GM21825 (cell line): ENCODE data around the gene XXYLT1.
"Not testable (repeated sequence)": the region's sequence is repeated elsewhere in the genome, so short reads cannot be mapped to it uniquely, and the experiment has no call there.

Experiments
- ATAC-seq: cut with Tn5 transposase; IDR thresholded peaks from one replicate; pipeline ENCODE4 v1.9.1; 2021; ENCODE audit warnings: mild to moderate bottlenecking, moderate library complexity; ENCODE audit not compliant: unreplicated experiment

The XXYLT1 gene

DNA sequence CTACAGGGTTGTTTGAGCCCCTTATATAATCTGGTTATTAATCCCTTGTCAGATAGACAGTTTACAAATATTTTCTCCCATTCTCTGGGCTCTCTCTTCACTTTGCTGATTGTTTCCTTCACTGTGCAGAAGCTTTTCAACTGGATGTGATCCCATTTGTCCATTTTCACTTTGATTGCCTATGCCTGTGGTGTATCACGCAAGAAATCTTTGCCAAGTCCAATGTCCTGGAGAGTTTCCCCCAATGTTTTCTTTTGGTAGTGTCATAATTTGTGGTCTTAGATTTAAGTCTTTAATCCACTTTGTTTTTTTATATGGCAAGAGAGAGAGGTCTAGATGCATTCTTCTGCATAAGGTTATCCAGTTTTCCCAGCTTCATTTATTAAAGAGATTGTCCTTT is 40.7 kb downstream of the XXYLT1 start:
- no peak for ATAC-seq

- not testable (repeated sequence) for ATAC-seq
These were observed 42.1 kb downstream of the XXYLT1 start for GRCh38 chr3:195228886-195229285.

- no peak for ATAC-seq
These were observed 43.1 kb downstream of the XXYLT1 start for GRCh38 chr3:195227871-195228270.

DNA sequence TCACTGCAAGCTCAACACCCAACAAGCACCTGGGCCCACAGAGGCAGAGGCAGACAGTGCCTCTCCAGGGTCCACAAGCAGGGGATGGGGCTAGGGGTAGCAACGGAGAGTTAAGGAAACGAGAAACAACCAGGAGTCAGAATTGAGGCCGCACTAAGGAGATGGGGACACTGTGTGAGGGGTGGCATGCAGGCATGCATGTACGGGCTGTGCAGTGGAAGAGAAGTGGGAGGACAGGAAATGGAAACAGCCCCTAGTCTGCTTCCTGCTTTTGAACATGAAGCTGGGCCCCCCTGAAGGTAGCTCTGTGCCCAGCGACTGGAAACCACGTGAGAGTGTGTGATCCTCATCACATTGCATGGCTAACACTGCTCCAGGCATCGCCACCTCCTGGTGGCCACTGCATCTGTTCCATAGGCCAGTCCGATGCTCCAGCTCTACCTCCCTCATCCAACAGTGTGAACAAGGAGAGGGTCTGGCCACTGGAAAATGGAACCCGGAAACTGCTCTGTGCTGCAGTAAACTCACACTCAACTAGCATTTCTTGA is 44.0 kb downstream of the XXYLT1 start:
- ATAC-seq: no peak

DNA sequence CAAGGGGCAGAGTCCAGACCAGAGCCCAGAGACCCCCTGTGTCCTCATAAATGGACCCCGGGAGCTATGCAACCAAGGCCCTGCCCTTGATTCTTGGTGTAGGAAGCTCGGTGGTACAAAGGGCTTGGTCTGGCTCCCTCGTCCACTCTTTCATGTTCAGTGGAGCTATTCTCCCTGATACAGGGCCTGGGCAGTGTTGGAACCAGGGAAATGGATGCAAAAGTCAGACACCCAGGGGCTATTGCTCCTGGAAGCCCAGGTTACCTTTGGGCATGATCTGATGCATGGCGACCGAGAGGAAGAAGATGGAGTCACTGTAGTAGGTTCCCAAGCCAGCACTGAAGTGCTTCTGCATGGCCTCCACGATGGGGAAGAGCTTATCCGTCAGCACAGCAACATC is 44.5 kb downstream of the XXYLT1 start:
- ATAC-seq: no peak

GRCh38 chr3:195224980-195225580 is 45.9 kb downstream of the XXYLT1 start:
- ATAC-seq: no peak

DNA sequence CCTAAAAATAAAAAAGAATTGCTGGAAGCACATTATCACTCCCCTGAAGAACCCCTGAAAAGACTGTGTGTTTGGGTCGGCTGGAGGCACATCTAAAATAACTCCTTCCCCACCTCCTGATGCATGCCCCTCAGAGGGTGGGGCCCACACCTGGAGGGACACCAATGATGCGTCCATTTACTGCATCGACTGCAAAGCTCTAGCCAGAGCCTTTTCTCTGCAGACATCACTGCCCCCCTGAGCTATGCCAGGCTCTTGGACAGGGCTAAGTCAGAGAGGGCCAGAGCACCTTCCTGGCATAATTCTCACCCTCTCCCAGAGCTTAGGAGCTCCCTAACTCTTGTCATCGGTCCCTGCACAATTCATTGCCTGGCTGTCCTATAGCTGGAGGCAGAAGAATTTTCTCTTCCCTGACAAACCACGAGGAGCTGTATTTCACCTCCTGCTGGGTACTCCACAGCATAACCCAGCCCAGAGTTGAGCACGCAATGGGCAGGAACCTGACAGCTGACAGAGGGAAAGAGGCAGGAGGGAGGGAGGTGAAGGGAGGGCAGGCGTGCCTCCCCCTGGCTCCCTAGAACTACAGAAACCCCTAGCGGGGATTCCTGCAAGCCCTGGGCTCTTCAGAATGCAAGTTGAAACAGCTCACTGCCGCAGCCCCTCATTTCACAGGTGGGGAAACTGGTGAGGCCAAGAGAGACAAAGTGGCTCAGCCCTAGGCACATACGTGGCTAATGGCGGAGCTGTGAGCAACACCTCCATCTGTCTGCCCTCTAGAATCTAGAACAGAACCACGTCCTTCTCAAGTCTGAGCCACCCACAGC is 46.6 kb downstream of the XXYLT1 start:
- ATAC-seq: no peak

DNA sequence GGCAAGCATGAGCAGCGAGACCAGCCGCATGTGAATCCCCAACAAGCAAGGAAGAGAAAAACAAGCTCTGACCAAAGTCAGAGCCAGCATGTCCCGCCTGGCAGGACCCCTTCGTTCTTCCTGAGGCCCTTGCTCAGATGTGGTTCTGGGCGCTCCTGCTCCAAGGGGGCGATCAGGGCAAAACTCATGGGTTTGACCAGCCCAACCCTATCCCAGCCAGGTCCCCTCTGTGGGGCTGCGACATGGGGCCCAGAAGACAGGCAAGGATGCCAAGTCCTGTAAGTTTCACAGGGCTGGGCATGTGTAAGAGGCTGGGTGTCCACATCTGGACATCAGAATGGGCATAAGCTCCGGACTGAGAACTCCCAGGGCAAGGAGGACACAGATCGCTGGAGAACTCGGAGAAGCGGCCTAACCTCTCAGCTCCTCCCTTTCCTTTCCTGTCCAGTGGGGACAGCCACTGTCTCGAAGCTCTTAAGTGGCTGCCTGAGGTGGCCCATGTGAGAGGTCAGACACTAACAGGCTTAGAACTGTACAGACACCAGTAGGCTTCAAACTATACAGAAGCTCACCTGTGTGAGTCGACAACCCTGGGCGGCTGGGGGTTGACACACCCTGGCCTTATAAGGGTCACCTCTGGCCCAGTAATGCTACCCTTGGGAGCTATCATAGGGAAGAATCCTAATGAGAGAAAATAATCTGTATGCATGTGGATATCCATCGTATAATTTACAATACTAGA is 48.9 kb downstream of the XXYLT1 start:
- no peak for ATAC-seq

DNA sequence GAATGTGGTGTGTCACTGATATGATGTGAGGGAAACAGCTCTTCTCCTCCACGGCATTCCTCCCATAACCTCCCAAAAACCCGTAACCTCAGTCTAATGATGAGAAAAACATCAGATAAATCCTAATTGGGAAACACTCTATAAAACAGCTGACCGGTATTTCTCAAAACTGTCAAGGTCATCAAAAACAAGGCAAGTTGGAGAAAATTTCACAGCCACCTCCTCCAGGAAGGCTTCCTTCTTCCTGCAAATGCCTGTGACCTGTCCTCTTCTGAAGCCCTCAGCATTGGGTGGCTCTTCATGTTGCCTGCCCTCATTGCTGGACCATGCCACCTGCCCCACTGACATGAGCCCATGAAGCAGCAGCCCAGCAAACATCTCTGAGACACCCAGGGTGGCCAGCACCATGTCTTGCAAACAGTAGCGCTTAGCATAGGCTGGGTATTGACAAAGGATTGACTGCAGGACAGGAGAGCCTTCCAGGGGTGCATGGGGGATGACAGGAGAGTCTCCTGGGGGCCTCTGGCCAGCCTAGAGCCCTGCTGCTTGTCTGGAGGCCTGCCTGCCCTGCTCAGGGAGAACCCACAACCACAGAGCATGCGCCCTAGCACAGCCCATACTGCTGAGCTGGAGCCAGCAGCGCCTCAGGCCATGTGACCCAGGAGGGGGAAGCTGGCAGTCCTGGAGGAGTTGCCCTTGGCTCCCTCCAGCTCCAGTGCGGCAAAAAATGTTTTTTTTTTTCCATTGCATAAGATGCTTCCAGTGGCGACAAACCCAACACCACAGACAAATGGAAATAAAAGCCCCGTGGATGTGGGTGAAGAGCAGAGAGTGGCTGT is 49.7 kb downstream of the XXYLT1 start:
- ATAC-seq: no peak

DNA sequence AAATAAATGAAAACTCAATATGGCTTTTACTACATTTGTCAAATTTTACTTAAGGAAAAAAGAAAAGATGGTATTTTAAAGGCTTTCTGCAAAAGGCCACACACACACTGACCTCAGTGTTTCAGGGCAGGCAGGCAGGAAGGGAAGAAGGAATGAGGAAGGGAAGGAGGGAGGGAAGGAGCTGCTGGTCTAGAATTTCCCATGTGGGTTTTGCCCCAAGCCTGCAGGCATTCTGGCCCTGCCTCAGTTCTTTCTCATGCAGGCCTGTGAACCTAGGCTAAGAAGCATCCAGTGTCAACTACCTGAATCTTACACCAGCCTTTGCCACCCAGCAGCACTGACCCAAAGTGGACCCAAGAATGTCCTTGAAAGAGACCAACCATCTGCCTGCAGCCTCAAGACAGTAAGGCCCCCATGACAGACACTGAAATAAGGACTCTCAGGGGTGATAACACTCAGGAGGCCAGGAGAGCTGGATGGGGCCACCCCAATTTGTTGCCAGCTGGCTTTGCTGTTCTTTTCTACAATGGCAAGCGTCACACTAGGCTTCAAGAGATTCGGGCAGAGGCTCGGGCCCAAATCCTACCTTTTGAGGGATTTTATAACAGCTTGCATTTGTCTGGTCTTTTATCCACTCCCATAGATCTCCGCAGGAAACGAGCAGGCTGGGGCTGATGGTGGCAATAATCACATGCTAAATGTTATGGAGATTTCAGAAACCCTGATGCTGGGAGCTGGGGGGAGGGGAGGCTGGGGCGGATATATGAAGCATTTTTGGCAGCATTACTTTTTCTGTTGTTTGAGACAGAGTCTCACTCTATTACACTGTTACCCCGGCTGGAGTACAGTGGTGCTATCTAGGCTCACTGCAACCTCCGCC is 51.4 kb downstream of the XXYLT1 start:
- ATAC-seq: no peak

DNA sequence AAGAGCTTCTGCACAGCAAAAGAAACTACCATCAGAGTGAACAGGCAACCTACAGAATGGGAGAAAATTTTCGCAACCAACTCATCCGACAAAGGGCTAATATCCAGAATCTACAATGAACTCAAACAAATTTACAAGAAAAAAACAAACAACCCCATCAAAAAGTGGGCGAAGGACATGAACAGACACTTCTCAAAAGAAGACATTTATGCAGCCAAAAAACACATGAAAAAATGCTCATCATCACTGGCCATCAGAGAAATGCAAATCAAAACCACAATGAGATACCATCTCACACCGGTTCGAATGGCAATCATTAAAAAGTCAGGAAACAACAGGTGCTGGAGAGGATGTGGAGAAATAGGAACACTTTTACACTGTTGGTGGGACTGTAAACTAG is 52.6 kb downstream of the XXYLT1 start:
- ATAC-seq: not testable (repeated sequence)

DNA sequence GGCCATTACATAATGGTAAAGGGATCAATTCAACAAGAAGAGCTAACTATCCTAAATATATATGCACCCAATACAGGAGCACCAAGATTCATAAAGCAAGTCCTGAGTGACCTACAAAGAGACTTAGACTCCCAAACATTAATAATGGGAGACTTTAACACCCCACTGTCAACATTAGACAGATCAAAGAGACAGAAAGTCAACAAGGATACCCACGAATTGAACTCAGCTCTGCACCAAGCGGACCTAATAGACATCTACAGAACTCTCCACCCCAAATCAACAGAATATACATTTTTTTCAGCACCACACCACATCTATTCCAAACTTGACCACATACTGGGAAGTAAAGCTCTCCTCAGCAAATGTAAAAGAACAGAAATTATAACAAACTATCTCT is 55.4 kb downstream of the XXYLT1 start:
- not testable (repeated sequence) for ATAC-seq

DNA sequence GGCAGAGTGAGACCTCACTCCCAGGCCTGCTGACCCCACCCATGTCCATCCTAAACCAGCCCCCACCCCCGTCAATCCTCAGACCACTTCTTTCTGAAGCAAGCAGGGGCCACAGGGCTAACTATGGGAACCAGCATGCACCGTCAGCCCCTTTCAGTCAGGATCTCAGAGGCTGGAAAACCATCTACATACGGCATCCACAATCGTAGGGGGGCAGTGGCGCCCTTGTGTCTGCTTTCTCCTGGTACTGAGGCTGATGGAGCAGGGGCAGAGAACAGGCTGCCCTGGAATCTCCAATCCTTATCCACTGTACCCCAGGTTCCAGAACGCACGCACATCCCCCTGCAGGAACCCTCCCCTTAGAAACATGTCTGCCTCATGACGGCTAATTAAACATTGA is 56.6 kb downstream of the XXYLT1 start:
- ATAC-seq: no peak

DNA sequence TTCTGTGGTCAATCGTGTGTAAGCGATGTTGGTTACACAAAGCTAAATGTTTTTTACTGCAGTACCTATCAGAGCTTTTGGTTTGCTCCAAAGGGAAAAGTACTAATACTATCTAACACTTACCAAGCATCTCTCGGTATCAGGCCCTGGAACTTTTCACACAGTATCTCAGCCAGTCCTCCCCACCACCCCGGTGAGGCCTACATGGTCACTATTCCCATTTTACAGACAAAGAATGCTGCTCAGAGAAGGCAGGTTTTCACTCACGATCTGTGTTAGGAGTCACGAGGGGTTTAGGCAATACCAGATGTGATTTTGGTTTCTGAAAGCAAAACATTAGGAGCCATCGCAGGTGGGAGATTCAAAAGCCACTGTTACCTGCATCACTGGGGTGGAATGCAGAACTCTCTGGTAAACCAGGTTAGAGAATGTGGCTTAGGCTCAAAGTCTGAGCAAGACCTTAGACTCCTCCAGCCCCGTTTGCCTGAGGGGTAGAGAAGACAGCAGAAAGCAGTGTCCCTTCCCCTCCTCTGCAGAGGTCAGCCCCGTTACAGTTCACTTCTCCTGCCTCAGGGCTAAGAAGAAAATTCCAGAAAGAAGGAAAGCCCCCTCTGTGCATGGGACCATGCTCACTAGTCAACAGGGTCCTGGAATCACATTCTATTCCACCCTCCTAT is 57.2 kb downstream of the XXYLT1 start:
- ATAC-seq: no peak

- no peak for ATAC-seq
These were observed 58.1 kb downstream of the XXYLT1 start for GRCh38 chr3:195212749-195213375.

DNA sequence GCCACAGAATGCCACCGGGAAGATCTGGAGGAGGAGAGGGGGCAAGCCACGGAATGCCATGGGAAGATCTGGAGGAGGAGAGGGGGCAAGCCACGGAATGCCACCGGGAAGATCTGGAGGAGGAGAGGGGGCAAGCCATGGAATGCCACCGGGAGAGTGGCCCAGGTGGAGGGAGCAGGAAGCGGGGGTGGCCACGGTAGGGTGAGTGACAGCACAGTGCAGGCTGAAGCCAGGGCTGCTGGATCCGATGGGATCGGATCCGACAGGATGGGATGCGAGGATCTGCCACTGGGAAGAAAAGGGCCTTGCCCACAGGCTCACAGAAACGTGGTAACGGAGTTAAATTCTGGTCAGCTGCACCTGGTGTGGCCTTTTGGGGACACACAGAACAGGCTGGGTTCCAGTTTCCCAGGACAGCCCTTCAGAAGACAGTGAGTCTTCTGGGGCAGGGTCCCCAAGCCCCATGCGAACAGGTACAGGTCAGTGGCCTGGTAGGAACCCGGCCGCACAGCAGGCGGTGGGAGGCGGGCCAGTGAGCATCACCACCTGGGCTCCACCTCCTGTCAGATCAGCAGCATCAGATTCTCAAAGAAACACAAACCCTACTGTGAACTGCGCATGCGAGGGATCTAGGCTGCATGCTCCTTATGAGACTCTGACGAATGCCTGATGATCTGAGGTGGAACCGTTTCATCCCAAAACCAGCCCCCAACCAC is 58.8 kb downstream of the XXYLT1 start:
- ATAC-seq: no peak

DNA sequence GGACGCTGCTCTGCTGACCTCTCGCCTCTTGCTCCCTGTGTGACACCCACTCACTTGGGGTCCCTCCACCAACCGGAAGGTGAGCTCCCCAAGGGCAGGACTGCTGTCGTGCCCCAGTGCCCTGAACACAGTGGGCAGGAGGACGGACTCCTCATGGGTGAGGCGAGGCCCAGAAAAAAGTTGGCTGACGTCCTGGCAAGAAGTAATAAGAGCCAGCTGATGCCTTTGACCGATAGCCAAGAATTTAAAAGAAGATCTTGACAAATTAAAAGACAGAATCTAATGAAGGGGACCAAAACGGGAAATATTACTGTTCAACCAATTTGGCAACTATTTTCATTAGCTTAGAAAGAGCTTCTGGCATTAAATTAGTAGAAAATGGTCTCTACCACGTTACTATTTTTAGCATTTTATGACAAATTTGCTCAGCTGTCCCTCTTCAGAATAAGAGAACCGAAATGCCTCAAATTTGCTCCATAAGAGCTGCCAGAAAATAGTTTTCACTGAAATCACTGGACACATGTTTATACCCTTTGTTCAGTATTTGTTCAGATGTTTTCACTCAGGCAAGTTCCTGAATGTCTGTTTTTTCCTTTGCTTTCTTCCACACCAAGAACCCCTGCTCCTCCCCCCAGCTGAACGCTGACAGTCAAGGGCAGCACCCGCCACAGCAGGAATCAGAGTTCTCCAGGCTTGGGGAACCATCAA is 60.5 kb downstream of the XXYLT1 start:
- no peak for ATAC-seq
